HepG2 (cell line): Measurements from ENCODE around the gene JTB. TPM values are rescaled to one million over a fixed set of nuclear protein-coding genes. Genes with fewer than 3 reads are reported as not detected.
A peak's percentile ranks its signal among the peaks of the same experiment; 100 is the strongest.

Source experiments
- CBX1 ChIP-seq: IDR thresholded peaks from one replicate; pipeline ENCODE4 v1.6.1; 2016; ENCODE audit warnings: antibody characterized with exemption, low read depth
- EEA1 ChIP-seq: sonication (generic); formaldehyde crosslinking; IDR thresholded peaks from 2 replicates; pipeline ENCODE4 v1.5.1; 2020; ENCODE audit warnings: mild to moderate bottlenecking, missing genetic modification reagents, borderline replicate concordance
- ESRRA ChIP-seq: sonication (generic); formaldehyde crosslinking; IDR thresholded peaks from 2 replicates; pipeline ENCODE4 v1.5.1; 2020; ENCODE audit warnings: mild to moderate bottlenecking, low read depth, missing genetic modification reagents
- FOXA3 ChIP-seq: IDR thresholded peaks from 2 replicates; pipeline ENCODE4 v1.6.1; 2016; ENCODE audit warnings: missing genetic modification reagents, missing compliant biosample characterization
- HIVEP1 ChIP-seq: sonication (generic); formaldehyde crosslinking; IDR thresholded peaks from 2 replicates; pipeline ENCODE4 v1.4.0; 2020; ENCODE audit warnings: mild to moderate bottlenecking, missing genetic modification reagents
- PCBP2 ChIP-seq: fragments of 200-400 bp; formaldehyde crosslinking; optimal IDR thresholded peaks from 2 replicates; pipeline ENCODE3; 2018; ENCODE audit warnings: low read length, low read depth; ENCODE audit not compliant: poor library complexity, severe bottlenecking
- PHB2 ChIP-seq: fragments of 450-650 bp; IDR thresholded peaks from 2 replicates; pipeline ENCODE4 v1.6.1; 2018; ENCODE audit not compliant: partially characterized antibody
- RXRA ChIP-seq: sonication (generic); formaldehyde crosslinking; IDR thresholded peaks from 2 replicates; pipeline ENCODE4 v1.5.1; 2020; ENCODE audit warnings: missing genetic modification reagents
- SALL1 ChIP-seq: sonication (generic); formaldehyde crosslinking; IDR thresholded peaks from 2 replicates; pipeline ENCODE4 v1.8.0; 2022; ENCODE audit warnings: mild to moderate bottlenecking, missing genetic modification reagents
- SIX1 ChIP-seq: sonication (generic); formaldehyde crosslinking; IDR thresholded peaks from 2 replicates; pipeline ENCODE4 v1.4.0; 2020; ENCODE audit warnings: missing genetic modification reagents, borderline replicate concordance
- TEAD2 ChIP-seq: sonication (generic); formaldehyde crosslinking; IDR thresholded peaks from 2 replicates; pipeline ENCODE4 v1.9.0; 2021; ENCODE audit warnings: missing genetic modification reagents
- THYN1 ChIP-seq: sonication (generic); formaldehyde crosslinking; IDR thresholded peaks from 2 replicates; pipeline ENCODE4 v1.8.1; 2023; ENCODE audit warnings: low read depth, mild to moderate bottlenecking, moderate library complexity, missing genetic modification reagents, borderline replicate concordance
- ZFY ChIP-seq: sonication (generic); formaldehyde crosslinking; IDR thresholded peaks from 2 replicates; pipeline ENCODE4 v1.4.0; 2020; ENCODE audit warnings: missing genetic modification reagents
- ZGPAT ChIP-seq: IDR thresholded peaks from 2 replicates; pipeline ENCODE4 v1.6.1; 2016; ENCODE audit warnings: mild to moderate bottlenecking
- ZNF256 ChIP-seq: sonication (generic); formaldehyde crosslinking; conservative IDR thresholded peaks from 2 replicates; pipeline ENCODE4 v1.4.0; 2020; ENCODE audit warnings: missing genetic modification reagents
- ZNF34 ChIP-seq: sonication (generic); formaldehyde crosslinking; IDR thresholded peaks from 2 replicates; pipeline ENCODE4 v1.4.0; 2020; ENCODE audit warnings: mild to moderate bottlenecking, missing genetic modification reagents, borderline replicate concordance
- ZNF564 ChIP-seq: sonication (generic); formaldehyde crosslinking; IDR thresholded peaks from 2 replicates; pipeline ENCODE4 v1.8.1; 2023; ENCODE audit warnings: mild to moderate bottlenecking, missing genetic modification reagents
- ZNF629 ChIP-seq: sonication (generic); formaldehyde crosslinking; conservative IDR thresholded peaks from 2 replicates; pipeline ENCODE4 v1.5.0; 2020; ENCODE audit warnings: missing genetic modification reagents
- ZNF670 ChIP-seq: sonication (generic); formaldehyde crosslinking; IDR thresholded peaks from 2 replicates; pipeline ENCODE4 v1.8.0; 2022; ENCODE audit warnings: mild to moderate bottlenecking, missing genetic modification reagents, borderline replicate concordance
- ZNF83 ChIP-seq: sonication (generic); formaldehyde crosslinking; IDR thresholded peaks from 2 replicates; pipeline ENCODE4 v1.4.0; 2020; ENCODE audit warnings: missing genetic modification reagents, mild to moderate bottlenecking, borderline replicate concordance
- polyA plus RNA-seq, 8 experiments: library from polyadenylated mRNA; depleted of rRNA in 3 of 8; stranded (reverse) in 7 of 8; unstranded in 1 of 8; fragments of >200 nt; fragmentation: Illumina TruSeq in 4 of 8; extraction: Trizol in 4 of 8; gene quantifications; 2 replicates each; pipeline versions ENCODE4 v1.2.1 to v1.2.3, GENCODE V29; 2011 to 2016; ENCODE audit warnings: low read depth in 4 of 8, missing spikeins in 1 of 8, mixed read lengths in 1 of 8; ENCODE audit not compliant: insufficient read depth in 1 of 8
- total RNA-seq, 5 experiments: library from RNA; depleted of rRNA; stranded (reverse); fragments of >200 nt; fragmentation: Illumina TruSeq; extraction: Trizol; gene quantifications; 2 replicates each; pipeline ENCODE4 v1.2.3, GENCODE V29; 2016; ENCODE audit warnings: low read depth in 1 of 5
- TF ChIP-seq, protein P1 (sequence below): IDR thresholded peaks from 2 replicates; pipeline ENCODE4 v1.6.1; 2016; ENCODE audit warnings: low read depth, borderline replicate concordance
- TF ChIP-seq, protein P2 (sequence below): sonication (generic); formaldehyde crosslinking; IDR thresholded peaks from 2 replicates; pipeline ENCODE4 v1.9.0; 2022; ENCODE audit warnings: low read depth, missing genetic modification reagents
- TF ChIP-seq, protein P3 (sequence below): sonication (generic); formaldehyde crosslinking; IDR thresholded peaks from 2 replicates; pipeline ENCODE4 v1.8.0; 2022; ENCODE audit warnings: mild to moderate bottlenecking, missing genetic modification reagents, borderline replicate concordance

The JTB gene
- total and polyA plus RNA-seq, 2 of the 13 experiments (the other 11 are each of a cell fraction or from before 2014, with no cell fraction given) = 96.7 to 99.2 TPM

DNA sequence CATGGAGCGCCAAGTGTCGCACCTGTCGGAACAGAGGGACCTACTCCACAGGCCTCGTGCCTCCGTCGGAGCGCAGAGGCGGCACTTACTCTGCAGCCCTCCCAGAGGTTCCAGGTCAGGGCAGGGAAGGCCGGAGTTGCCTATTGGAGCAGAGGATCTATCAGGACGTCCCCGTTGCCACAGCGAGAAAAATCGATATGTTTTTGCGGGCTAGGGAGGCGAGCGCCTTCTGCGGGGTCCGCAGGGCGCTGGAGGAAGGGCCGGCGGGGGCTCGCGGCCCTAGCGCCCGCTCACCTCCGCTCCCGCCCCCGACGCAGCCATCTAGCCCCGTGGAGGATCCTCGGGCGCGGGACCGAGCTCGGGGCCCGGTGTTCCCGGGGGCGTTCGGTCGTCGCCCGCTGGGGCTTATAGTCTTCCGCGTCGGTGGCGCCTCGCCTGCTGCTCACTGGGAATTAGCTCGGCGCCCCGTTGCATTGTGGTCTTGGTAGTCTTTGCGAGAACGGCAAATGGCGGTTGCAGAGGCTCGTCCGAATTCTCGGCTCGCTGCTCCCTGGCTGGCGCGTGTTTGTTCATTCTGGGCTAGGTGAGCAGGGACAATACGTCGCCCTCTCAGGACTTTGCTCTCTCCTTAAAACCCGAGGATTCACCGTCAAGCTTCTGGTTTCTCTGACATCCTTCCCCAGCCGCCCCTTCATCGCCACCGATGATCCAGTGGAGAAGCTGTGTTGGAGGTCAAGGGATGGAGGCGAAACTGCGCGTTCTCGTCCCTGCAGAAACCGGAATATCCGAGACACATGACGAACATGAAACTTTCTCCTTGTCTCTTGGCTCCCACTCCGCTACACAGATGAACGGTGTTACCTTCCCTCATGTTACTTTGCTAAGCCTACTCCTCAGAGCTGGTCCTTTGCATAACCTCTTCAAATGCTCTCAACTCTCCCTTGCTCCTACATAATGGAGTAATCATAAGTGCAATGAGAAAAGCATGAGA is at the start of gene JTB (continued):
- TF ChIP-seq, protein P1, sequence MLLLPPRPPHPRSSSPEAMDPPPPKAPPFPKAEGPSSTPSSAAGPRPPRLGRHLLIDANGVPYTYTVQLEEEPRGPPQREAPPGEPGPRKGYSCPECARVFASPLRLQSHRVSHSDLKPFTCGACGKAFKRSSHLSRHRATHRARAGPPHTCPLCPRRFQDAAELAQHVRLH (CRISPR knock-in tag) = peak; percentile 66; the same call in 1 of the 2 replicates
- TF ChIP-seq TEAD2 (CRISPR knock-in tag) (no peak), RXRA (CRISPR knock-in tag) (peak; percentile 70), FOXA3 (CRISPR knock-in tag) (peak; percentile 31; the same call in 1 of the 2 replicates), SALL1 (CRISPR knock-in tag) (peak; percentile 82), ZNF83 (CRISPR knock-in tag) (no peak), ZNF34 (CRISPR knock-in tag) (no peak), ZGPAT (CRISPR knock-in tag) (peak; percentile 92), ZFY (CRISPR knock-in tag) (peak; percentile 95), PHB2 (no peak), ZNF670 (CRISPR knock-in tag) (peak; percentile 54; the same call in 1 of the 2 replicates), ZNF256 (CRISPR knock-in tag) (peak; percentile 85; the same call in 1 of the 2 replicates), CBX1 (no peak), EEA1 (CRISPR knock-in tag) (0 out of 2 replicates have a peak, but pooled peaks have one; percentile 17), SIX1 (CRISPR knock-in tag) (peak; percentile 18; the same call in 1 of the 2 replicates), PCBP2 (no peak), HIVEP1 (CRISPR knock-in tag) (peak; percentile 72), ZNF564 (CRISPR knock-in tag) (0 out of 2 replicates have a peak, but pooled peaks have one; percentile 34), ZNF629 (CRISPR knock-in tag) (no peak), THYN1 (peak; percentile 83; the same call in 1 of the 2 replicates), ESRRA (CRISPR knock-in tag) (peak; percentile 53; the same call in 1 of the 2 replicates)
- TF ChIP-seq, protein P2, sequence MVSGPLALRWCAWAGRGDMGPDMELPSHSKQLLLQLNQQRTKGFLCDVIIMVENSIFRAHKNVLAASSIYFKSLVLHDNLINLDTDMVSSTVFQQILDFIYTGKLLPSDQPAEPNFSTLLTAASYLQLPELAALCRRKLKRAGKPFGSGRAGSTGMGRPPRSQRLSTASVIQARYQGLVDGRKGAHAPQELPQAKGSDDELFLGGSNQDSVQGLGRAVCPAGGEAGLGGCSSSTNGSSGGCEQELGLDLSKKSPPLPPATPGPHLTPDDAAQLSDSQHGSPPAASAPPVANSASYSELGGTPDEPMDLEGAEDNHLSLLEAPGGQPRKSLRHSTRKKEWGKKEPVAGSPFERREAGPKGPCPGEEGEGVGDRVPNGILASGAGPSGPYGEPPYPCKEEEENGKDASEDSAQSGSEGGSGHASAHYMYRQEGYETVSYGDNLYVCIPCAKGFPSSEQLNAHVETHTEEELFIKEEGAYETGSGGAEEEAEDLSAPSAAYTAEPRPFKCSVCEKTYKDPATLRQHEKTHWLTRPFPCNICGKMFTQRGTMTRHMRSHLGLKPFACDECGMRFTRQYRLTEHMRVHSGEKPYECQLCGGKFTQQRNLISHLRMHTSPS (CRISPR knock-in tag) = peak; percentile 32; the same call in 1 of the 2 replicates
- TF ChIP-seq, protein P3, sequence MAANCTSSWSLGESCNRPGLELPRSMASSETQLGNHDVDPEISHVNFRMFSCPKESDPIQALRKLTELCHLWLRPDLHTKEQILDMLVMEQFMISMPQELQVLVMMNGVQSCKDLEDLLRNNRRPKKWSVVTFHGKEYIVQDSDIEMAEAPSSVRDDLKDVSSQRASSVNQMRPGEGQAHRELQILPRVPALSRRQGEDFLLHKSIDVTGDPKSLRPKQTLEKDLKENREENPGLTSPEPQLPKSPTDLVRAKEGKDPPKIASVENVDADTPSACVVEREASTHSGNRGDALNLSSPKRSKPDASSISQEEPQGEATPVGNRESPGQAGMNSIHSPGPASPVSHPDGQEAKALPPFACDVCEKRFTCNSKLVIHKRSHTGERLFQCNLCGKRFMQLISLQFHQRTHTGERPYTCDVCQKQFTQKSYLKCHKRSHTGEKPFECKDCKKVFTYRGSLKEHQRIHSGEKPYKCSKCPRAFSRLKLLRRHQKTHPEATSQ (CRISPR knock-in tag) = peak; percentile 36
